ENCODE measurements around the gene RABEP1.

The RABEP1 gene

GRCh38 chr17:5431949-5432556, 150.0 kb downstream of the RABEP1 start:
- TF ChIP-seq, protein P1, sequence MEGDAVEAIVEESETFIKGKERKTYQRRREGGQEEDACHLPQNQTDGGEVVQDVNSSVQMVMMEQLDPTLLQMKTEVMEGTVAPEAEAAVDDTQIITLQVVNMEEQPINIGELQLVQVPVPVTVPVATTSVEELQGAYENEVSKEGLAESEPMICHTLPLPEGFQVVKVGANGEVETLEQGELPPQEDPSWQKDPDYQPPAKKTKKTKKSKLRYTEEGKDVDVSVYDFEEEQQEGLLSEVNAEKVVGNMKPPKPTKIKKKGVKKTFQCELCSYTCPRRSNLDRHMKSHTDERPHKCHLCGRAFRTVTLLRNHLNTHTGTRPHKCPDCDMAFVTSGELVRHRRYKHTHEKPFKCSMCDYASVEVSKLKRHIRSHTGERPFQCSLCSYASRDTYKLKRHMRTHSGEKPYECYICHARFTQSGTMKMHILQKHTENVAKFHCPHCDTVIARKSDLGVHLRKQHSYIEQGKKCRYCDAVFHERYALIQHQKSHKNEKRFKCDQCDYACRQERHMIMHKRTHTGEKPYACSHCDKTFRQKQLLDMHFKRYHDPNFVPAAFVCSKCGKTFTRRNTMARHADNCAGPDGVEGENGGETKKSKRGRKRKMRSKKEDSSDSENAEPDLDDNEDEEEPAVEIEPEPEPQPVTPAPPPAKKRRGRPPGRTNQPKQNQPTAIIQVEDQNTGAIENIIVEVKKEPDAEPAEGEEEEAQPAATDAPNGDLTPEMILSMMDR (IDR thresholded peaks at IDR 0.05): no peak

GRCh38 chr17:5434984-5435383, 152.9 kb downstream of the RABEP1 start:
- TF ChIP-seq, protein P1 (IDR thresholded peaks at IDR 0.05): no peak
